Liver (tissue), 9 donors: Measurements from ENCODE around the gene HAPLN2. TPM values are rescaled to one million over a fixed set of nuclear protein-coding genes. Genes with fewer than 3 reads are reported as not detected.

Source experiments
- DNase-seq: peaks from one replicate; pipeline ENCODE4 v3.0.0-alpha.2; 2017; ENCODE audit warnings: low spot score
- H3K27ac ChIP-seq, 2 donors: one replicate each; pipeline ENCODE4 v1.7.0; 2013; ENCODE audit warnings: inconsistent platforms in 2 of 2, low read length in 2 of 2, control low read depth in 1 of 2, low read depth in 1 of 2, mild to moderate bottlenecking in 1 of 2
- H3K27me3 ChIP-seq, 4 donors: one replicate each; pipeline versions ENCODE4 v1.6.1 to v1.7.0; 2013; ENCODE audit warnings: low read length in 3 of 4, inconsistent platforms in 1 of 4, mild to moderate bottlenecking in 1 of 4, moderate library complexity in 1 of 4; ENCODE audit not compliant: control insufficient read depth in 4 of 4, insufficient read depth in 4 of 4
- H3K36me3 ChIP-seq, 4 donors: one replicate each; pipeline versions ENCODE4 v1.6.1 to v1.7.0; 2013; ENCODE audit warnings: low read length in 3 of 4, mild to moderate bottlenecking in 3 of 4, low read depth in 1 of 4, moderate library complexity in 1 of 4; ENCODE audit not compliant: control insufficient read depth in 4 of 4, insufficient read depth in 3 of 4
- H3K4me1 ChIP-seq, 4 donors: one replicate each; pipeline versions ENCODE4 v1.6.1 to v1.7.0; 2013; ENCODE audit warnings: low read length in 3 of 4, mild to moderate bottlenecking in 3 of 4, moderate library complexity in 1 of 4; ENCODE audit not compliant: control insufficient read depth in 4 of 4, insufficient read depth in 4 of 4
- H3K4me3 ChIP-seq, 3 donors: one replicate each; pipeline versions ENCODE4 v1.6.1 to v1.7.0; 2013; ENCODE audit warnings: low read length in 3 of 3, control low read depth in 1 of 3, low read depth in 1 of 3, mild to moderate bottlenecking in 1 of 3
- H3K9ac ChIP-seq, 2 donors: one replicate each; pipeline ENCODE4 v1.7.0; 2013; ENCODE audit warnings: low read length in 2 of 2, mild to moderate bottlenecking in 2 of 2, moderate library complexity in 2 of 2, control low read depth in 1 of 2, low read depth in 1 of 2
- H3K9me3 ChIP-seq, 4 donors: one replicate each; pipeline versions ENCODE4 v1.6.1 to v1.7.0; 2013; ENCODE audit warnings: low read length in 3 of 4; ENCODE audit not compliant: control insufficient read depth in 4 of 4
- ATF3 ChIP-seq: IDR thresholded peaks from 2 replicates; pipeline ENCODE4 v1.6.1; 2016; ENCODE audit warnings: antibody characterized with exemption
- CTCF ChIP-seq: fragments of 150-350 bp; IDR thresholded peaks from 2 replicates; pipeline ENCODE4 v1.5.1; 2017; ENCODE audit warnings: improper control_type of control experiment, low read depth, low read length; ENCODE audit not compliant: missing input control
- EGR1 ChIP-seq, 2 donors: IDR thresholded peaks; 2 replicates each; pipeline ENCODE4 v1.6.1; 2016 to 2018; ENCODE audit warnings: antibody characterized with exemption in 2 of 2, low read depth in 2 of 2
- FOXA2 ChIP-seq: IDR thresholded peaks from 2 replicates; pipeline ENCODE4 v1.6.1; 2016; ENCODE audit warnings: antibody characterized with exemption
- GABPA ChIP-seq, 2 donors: IDR thresholded peaks in 1 of 2; conservative IDR thresholded peaks in 1 of 2; 2 replicates each; pipeline ENCODE4 v1.6.1; 2016; ENCODE audit warnings: antibody characterized with exemption in 2 of 2, mild to moderate bottlenecking in 1 of 2, moderate library complexity in 1 of 2
- JUND ChIP-seq, 2 donors: IDR thresholded peaks; 2 replicates each; pipeline ENCODE4 v1.6.1; 2016; ENCODE audit warnings: antibody characterized with exemption in 2 of 2
- MAX ChIP-seq: IDR thresholded peaks from 2 replicates; pipeline ENCODE4 v1.6.1; 2016; ENCODE audit warnings: antibody characterized with exemption
- NR2F2 ChIP-seq: IDR thresholded peaks from 2 replicates; pipeline ENCODE4 v1.6.1; 2016; ENCODE audit warnings: antibody characterized with exemption
- REST ChIP-seq: IDR thresholded peaks from 2 replicates; pipeline ENCODE4 v1.6.1; 2016; ENCODE audit warnings: antibody characterized with exemption, mild to moderate bottlenecking
- RXRA ChIP-seq, 2 donors: IDR thresholded peaks; 2 replicates each; pipeline ENCODE4 v1.6.1; 2017 to 2018; ENCODE audit warnings: antibody characterized with exemption in 2 of 2, mild to moderate bottlenecking in 1 of 2
- SP1 ChIP-seq: IDR thresholded peaks from 2 replicates; pipeline ENCODE4 v1.6.1; 2018; ENCODE audit warnings: antibody characterized with exemption, mild to moderate bottlenecking
- TAF1 ChIP-seq: conservative IDR thresholded peaks from 2 replicates; pipeline ENCODE4 v1.6.1; 2016; ENCODE audit warnings: antibody characterized with exemption, mild to moderate bottlenecking
- YY1 ChIP-seq: IDR thresholded peaks from 2 replicates; pipeline ENCODE4 v1.6.1; 2016; ENCODE audit warnings: antibody characterized with exemption, mild to moderate bottlenecking
- ZBTB33 ChIP-seq: IDR thresholded peaks from 2 replicates; pipeline ENCODE4 v1.6.1; 2016; ENCODE audit warnings: antibody characterized with exemption
- WGBS: extraction: QIAGEN DNeasy Blood & Tissue Kit; methylation state at CpG from one replicate; pipeline ENCODE4 v1.1.7; 2013; 5-methylcytosine and 5-hydroxymethylcytosine counted together
- polyA plus RNA-seq, 2 donors: library from polyadenylated mRNA; stranded (reverse) in 1 of 2; unstranded in 1 of 2; fragments of 200-250 nt in 1 of 2; fragments of >200 nt in 1 of 2; fragmentation: Nextera tagmentation in 1 of 2; extraction: Ambion mirVana in 1 of 2; gene quantifications; one replicate each; pipeline versions ENCODE4 v1.2.1 to v1.2.3, GENCODE V29; 2013 to 2015
- total RNA-seq, 2 donors: library from RNA; depleted of rRNA; stranded (reverse); fragments of >200 nt; gene quantifications; one replicate each; pipeline ENCODE4 v1.2.3, GENCODE V29; 2014
- donor health status: healthy.
- donor health status: healthy.
- donor health status: healthy.
- donor health status: healthy.
- donor health status: healthy.

Gene HAPLN2
- total and polyA plus RNA-seq, 4 donors = 0.03 to 0.08 TPM; not detected in 2

- 94% methylated on average over 5 of the region's 5 CpGs for WGBS
- Histone ChIP-seq H3K36me3 (peaks cover 7 to 38% (median 17%) of the 10 kb centered on the region in 4 donors), H3K4me1 (peaks cover 5 to 16% (median 11%) of the 10 kb centered on the region in 4 donors), H3K4me3 (no peak overlapping the region), H3K27ac (no peak overlapping the region), H3K27me3 (no peaks in the 10 kb centered on the region), H3K9ac (no peak overlapping the region), H3K9me3 (no peaks in the 10 kb centered on the region)
- no peak for TF ChIP-seq EGR1 (IDR thresholded peaks at IDR 0.05; ENCODE audit: low read depth in 2 of 2)
- TF ChIP-seq CTCF = no peak
- TF ChIP-seq NR2F2 = no peak
- TF ChIP-seq JUND (IDR thresholded peaks at IDR 0.05) = no peak
- TF ChIP-seq YY1 = no peak
- no peak for TF ChIP-seq REST
- TF ChIP-seq SP1 = no peak
- no peak for TF ChIP-seq FOXA2
- no peak for TF ChIP-seq RXRA (IDR thresholded peaks at IDR 0.05)
- no peak for TF ChIP-seq GABPA (IDR thresholded peaks at IDR 0.05 in 1 of 2, conservative IDR thresholded peaks at IDR 0.05 in 1 of 2)
- TF ChIP-seq MAX = no peak
- TF ChIP-seq ATF3 = no peak
- no peak for TF ChIP-seq TAF1
- TF ChIP-seq ZBTB33 = no peak
- DNase-seq = no peak
Observed at GRCh38 chr1:156598125-156598524, 21.1 kb upstream of the HAPLN2 start.

- Histone ChIP-seq H3K4me1 (peaks cover 5 to 16% (median 11%) of the 10 kb centered on the region in 4 donors), H3K9me3 (no peaks in the 10 kb centered on the region), H3K4me3 (no peak overlapping the region), H3K27ac (no peak overlapping the region), H3K27me3 (no peaks in the 10 kb centered on the region), H3K9ac (no peak overlapping the region), H3K36me3 (peaks cover 6 to 33% (median 16%) of the 10 kb centered on the region in 4 donors)
- no peak for TF ChIP-seq RXRA (IDR thresholded peaks at IDR 0.05)
- TF ChIP-seq ZBTB33 = no peak
- no peak for TF ChIP-seq SP1
- TF ChIP-seq YY1 = no peak
- no peak for TF ChIP-seq TAF1
- WGBS = 78% methylated on average over 4 of the region's 4 CpGs
- DNase-seq = no peak
Observed at GRCh38 chr1:156598731-156599432, 20.3 kb upstream of the HAPLN2 start.
